ENCODE results near the gene SLC36A1.
"Not testable (repeated sequence)": the region's sequence is repeated elsewhere in the genome, so short reads cannot be mapped to it uniquely, and the experiment has no call there.

Gene SLC36A1

DNA sequence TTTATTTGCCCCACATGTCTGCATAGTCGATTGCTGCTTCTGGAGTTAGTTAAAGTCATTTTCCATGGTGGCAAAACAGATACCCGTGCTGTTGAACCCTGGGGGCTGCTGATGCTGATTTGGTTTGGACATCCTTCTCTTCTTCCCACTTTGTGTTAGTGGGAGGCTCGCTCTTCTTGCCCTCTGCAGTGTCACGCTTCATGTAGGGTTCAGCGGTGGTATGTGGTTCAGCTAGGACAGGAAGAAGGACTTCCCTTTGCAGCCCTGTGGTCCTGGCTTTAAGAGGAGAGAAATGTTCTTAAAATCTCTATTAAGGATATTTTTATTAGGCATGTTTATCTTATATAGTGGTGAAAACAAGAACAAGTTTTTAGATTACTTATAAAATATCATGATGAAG is 36.2 kb downstream of the SLC36A1 start:
- no peak for DNase-seq (ENCODE audit: low read depth in 2 of 2)

DNA sequence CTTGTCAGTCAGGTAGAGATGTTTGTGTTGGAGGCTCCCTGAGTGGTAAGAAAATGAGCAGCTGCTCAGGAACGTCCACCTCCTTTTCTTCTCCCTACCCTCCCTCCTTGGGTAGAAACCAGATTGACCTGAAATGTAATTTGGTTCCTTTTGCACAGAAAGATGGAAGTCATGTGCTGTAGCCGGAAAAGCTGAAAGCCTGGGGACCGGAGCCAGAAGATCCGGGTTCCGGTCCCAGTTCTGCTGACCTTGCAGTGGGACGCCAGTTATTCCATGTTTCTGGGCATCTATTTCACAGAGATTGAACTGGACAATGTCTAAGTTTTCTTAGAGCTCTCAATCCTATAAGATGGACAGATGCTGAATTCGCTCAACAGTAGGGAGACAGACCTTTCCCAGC is 40.1 kb downstream of the SLC36A1 start:
- no peak for DNase-seq (ENCODE audit: low read depth in 2 of 2)

DNA sequence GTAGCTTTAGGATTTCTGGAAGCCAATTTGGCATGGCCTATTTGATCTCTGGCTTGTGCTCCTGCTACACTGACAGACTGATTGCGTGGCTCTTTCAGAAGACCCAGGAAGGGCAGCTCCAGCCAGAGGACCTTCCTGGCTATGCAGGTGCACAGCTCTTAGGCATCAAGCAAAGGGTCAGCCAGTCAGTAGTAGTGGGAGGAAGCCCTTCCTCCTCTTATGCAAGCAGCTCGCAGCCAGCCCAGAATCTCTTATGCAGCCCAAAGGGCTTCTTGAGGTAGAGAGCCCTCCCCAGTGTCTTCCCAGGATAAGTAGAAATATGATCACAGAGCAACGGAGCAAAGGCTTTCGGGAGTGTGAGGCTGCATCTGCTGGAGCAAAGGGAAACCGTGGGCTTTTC is 43.2 kb downstream of the SLC36A1 start:
- no peak for DNase-seq (ENCODE audit: low read depth in 2 of 2)

DNA sequence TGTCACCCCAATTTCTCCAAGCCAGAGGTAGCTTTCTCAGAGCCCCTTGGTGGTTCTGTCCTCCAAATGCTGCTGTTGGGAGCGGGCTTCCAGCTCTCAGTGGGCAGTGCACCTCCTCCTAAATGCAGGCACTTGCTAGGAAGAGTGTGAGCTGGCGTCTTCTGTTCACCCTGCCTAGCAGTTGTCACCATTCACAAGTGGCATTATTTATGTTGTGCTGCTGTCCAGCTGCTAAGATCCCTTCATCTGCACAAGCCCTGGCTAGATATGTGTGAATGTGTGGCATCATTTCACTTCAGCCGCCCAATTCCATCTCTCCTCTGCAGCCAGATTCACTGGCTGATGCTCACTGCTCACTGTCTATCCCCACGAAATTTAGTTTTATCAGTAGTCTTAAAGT is 43.7 kb downstream of the SLC36A1 start:
- DNase-seq (ENCODE audit: low read depth in 2 of 2): no peak

DNA sequence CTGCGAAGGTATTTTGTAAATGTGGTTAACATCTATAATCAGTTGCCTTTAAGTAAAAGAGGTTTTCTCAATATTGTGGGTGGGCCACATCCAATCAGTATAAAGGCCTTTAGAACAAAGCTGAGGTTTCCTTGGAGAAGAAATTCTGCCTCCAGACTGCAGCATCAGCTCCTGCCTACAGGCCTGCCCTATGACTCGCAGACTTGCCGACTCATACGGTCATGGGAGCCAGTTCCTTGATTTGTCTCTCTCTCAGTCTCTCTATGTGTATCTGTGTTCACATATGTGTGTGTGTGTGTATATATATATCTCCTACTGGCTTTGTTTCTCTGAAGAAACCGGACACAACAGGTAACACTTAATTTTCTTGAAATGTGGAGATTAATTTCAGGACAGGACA is 45.3 kb downstream of the SLC36A1 start:
- DNase-seq (ENCODE audit: low read depth in 2 of 2): no peak

DNA sequence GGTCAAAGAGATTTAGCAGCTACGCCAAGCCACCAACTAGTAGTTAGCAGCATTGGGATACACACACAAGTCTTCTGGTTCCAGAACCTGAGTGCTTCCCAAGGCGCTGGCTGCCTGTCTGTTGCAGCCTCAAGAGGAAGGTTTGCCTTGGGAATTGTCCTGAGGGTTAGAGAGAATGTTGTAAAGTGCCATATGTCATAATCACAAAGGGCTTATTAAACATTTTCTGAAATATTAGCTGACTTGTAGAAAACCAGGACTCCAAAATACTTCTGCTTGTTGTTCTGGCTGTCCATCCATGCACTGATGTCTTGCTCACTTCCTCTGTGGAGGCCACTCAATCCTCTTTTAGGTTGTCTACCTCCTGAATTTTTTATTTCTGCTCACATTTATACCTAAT is 46.3 kb downstream of the SLC36A1 start:
- DNase-seq (ENCODE audit: low read depth in 2 of 2): no peak

DNA sequence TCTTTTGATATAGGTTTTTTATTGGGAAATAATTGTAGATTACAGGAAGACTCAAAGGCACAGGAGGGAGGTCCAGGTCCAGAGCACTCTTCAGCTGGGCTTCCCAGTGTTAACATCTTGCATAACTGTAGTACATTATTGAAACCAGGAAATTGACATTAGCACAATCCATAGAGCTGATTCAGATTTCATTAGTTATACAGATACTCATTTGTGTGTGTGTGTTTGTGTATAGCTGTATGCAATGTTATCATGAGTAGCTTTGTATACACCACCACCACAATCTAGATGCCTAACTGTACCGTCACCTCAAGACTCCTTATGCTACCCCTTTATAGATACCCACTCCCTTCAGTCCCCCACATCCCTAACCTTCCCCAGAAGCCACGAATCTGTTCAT is 47.9 kb downstream of the SLC36A1 start:
- no peak for DNase-seq (ENCODE audit: low read depth in 2 of 2)

DNA sequence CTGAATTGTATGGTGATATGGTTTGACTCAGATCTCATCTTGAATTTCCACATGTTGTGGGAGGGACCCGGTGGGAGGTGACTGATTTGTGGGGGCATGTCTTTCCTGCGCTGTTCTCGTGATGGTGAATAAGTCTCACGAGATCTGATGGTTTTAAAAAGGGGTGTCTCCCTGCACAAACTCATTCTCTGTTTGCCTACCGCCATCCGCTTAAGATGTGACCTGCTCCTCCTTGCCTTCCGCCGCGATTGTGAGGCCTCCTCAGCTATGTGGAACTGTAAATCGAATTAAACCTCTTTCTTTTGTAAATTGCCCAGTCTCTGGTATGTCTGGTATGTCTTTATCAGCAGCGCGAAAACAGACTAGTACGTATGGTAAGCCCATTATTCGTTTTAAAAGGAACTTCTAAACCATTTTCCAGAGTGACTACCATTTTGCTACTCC is 48.7 kb downstream of the SLC36A1 start:
- no peak for DNase-seq (ENCODE audit: low read depth in 2 of 2)

DNA sequence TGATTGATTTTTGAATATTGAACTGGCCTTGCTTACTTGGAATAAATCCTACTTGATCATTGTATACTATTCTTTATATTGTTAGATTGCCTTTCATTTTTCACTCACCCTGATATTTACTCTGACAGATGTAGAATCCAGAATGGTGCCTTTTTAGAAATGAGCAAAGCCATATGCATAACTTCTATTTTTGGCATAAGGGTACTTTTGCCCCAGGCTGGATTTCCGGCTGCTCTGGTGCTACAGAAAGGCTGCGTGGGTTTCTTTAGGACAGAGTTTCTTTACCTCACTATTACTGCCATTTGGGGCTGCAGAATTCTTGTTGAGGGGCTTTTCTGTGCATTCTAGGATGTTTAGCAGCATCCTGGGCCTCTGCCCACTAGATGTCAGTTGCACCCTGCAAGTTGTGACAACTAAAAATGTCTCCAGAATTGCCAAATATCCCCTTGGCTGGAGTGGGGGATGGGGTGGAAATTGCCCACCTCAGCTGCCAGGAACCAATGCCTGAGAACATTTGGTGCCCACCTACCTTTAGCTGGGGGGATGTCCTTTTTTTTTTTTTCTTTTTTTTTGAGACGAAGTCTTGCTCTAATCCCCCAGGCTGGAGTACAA is 50.1 kb downstream of the SLC36A1 start:
- DNase-seq (ENCODE audit: low read depth in 2 of 2): no peak

DNA sequence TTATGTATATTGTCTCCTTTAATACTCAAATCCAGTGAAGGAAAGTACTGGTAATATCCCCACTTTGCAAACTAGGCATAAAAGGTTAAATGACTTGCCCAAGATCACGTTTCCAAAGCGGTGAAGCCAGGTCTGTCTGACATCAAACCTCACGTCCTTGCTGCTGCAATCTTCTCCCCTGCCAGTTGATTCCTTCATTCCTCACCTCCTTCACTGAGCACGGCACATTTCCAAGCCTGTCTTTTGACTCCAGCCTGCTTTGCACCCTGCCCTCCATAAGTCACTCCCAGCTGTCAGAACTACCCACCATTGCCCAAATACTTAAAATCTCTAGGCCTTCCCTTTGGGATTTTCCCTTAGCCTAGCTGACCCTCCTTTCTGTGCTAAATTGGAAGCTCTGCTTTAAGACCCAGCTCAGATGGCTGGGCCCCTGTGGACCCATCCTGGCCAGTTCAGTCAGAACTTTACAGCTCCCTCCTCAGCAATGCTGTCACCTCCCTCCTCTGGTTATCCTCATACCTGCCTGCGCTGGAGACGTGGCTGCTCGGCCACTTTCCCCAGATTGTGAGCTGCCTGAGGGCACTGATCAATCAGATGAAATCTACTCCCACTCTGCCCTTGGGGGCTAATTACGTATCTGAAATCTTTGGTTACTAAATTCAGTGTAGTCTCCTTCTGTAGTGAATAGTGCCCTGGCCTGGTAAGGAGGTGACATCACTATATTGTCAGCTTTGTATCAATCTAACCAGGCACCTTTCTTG is 51.2 kb downstream of the SLC36A1 start:
- no peak for DNase-seq (ENCODE audit: low read depth in 2 of 2)

DNA sequence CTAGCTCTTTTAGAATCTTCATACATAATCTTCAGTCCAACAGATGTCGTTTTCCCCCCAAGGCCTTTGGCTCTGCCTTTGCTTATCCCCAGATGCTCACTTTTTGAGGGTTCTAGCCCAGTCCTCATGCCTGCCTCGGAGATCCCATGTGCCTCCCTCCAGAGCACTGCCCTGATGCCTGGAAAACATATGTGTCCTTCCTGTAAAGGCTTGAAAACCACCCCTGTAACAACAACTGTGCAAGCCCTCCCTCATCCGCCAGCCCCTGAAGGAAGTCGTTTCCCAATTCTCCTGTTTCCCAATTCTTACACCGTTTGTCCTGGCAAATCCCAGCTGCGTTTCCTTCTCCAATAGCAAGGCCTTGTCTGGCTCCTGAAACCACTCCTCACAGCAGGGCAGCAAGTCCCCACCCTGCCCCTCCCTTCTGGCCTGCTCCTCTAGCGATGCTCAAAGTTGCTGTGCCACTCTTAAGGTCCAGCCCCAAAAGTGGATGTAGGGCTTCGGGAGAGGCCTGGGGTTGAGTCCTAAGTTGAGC is 52.2 kb downstream of the SLC36A1 start:
- DNase-seq (ENCODE audit: low read depth in 2 of 2): no peak

DNA sequence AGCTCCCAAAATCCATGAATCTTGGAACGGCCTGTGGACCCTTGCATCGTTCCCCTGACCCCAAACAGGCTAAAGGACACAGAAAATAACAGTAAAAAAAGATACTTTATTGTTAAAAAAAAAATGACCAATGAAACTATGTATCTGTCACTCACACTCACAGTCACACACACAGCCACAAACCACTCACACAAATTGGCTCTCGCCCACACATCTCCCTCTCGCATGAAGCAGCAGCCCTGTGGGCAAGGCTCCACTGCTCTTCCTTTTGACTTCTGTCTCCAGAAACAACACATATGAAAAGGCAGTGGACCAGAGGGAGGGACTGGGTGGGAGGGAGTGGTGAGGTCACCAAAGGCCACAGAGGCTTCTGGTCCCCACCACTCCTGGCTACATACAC is 56.6 kb downstream of the SLC36A1 start:
- no peak for DNase-seq (ENCODE audit: low read depth in 2 of 2)

DNA sequence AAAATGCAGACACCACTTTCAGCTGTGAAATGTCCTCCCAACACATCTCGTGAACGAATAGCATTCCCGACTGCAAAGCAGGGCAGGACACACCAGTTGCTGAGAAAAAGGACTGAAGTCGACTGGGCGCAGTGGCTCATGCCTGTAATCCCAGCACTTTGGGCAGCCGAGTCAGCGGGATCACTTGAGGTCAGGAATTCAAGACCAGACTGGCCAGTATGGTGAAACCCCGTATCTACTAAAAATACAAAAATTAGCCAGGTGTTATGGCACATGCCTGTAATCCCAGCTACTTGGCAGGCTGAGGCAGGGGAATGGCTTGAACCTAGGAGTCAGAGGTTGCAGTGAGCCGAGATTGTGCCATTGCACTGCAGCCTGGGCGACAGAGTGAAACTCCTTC is 60.9 kb downstream of the SLC36A1 start:
- DNase-seq (ENCODE audit: low read depth in 2 of 2): not testable (repeated sequence)

DNA sequence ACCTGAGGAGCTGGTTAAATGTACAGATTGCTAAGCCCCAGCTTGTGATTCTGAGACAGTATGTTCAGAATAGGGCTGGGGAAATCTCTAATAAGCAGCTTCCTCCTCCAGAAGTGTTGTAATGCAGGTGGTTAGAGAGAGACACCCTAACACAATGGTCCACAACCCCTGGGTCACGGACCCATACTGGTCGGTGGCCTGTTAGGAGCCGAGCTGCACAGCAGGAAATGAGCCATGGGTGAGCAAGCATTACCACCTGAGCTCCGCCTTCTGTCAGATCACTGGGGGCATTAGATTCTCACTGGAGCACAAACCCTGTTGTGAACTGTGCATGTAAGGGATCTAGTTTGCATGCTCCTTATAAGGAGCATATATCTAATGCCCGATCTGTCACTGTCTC is 61.8 kb downstream of the SLC36A1 start:
- DNase-seq (ENCODE audit: low read depth in 2 of 2): no peak

DNA sequence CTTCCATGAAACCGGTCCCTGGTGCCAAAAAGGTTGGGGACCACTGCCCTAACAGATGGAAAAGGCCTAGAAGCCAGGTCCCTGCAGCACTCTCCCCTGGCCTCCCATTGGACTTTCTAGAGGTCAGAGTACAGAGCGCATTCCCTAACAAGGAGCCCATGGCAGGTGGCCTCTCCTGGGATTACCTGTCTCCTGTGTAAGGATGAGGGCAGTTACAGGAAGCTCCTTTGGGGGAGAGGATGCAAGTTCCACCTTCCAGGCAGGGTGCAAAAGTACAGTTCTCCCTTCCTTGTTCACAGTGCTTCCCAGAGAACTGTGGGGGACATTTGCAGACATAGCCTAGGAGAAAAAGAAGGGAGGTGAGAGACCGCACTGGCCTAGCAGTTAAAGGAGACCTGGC is 62.4 kb downstream of the SLC36A1 start:
- no peak for DNase-seq (ENCODE audit: low read depth in 2 of 2)

DNA sequence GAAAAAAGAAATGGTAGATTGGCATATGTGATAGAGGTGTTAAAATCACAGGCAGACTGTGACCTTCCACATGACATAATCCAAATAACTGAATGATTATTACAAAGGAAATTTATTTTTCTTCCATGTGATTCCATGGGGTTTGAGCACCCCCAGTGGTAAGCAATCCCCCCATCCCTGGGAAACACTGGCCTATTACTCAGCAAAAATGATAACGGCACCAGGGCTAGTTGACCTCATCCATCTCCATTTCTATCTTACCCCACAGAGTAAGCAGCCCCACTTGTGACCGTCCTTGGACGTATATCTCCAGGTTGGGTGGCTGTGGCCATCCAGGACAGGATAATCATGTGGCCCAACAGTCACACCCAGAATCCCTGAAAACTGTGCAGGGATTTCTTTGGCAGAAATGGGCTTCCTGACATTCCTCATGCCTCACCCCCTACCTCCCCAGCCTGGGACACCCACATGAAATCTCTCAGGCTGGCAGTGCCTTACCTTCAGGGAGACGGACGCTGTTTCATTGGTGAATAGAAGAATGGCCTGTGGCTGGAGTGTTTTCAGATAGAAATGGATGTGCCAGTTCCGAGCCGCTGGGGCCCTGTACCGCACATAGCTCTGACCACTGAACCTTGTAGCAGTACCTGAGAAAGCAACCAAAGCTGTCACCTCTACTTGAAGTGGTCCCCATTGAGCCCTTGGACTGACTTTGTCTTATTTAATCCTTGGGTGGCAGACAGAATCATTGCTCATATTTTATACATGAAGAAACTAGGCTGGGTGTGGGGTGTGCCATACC is 69.9 kb downstream of the SLC36A1 start:
- no peak for DNase-seq (ENCODE audit: low read depth in 2 of 2)

DNA sequence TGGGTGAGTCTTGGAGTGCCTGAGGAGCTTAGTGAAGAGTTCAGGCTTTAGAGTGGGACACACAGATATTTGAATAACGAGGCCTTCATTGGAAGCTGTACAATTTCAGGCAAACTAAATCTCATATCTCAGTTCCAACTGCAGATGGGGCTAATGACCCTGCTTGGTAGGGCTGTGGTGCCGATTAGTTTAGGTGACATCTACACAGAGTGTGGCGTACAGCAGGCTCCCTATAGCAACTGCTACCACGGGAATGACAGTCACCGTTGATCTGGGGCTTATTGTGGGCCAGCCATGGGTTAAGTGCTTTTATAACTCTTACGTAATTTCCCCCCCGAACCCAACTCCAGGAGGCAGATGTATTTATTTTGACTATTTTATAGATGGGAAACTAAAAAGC is 72.9 kb downstream of the SLC36A1 start:
- DNase-seq (ENCODE audit: low read depth in 2 of 2): no peak

DNA sequence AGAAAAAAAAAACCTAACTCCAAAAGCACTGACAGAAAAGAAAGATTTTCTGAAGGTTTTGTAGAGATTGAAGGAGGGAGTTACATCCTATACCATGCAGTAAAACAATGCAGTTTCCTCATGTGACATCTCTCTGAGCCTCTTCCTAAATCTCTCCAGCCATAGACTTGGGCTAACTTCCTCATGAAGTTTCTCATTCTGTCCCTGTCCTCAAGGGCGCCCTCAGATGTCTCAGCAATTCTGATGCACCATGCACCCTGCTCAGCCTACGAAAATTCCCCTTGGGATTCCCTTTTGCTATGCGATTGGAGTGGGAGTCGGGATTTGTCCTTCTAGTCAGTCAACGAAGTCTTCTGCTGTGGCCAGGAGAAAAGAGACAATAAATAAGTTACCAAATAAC is 74.8 kb downstream of the SLC36A1 start:
- DNase-seq (ENCODE audit: low read depth in 2 of 2): no peak

DNA sequence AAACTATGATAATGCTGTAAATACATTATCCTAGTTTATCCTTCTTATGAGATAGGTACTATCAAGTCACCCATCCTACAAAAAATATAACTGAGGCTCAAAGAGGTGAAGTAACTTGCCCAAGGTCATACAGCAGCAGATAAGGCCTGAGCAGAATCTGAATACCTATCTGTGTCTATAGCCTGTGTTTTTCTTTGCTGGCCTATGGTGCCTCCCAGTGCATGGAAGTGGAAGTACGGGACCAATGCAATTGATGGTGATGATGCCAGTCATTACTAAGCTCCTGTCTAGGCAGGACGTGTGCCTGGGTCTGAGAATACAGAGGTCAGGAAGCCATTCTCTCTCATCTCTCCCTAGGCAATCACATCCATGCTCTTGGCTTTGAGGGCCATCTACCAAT is 75.9 kb downstream of the SLC36A1 start:
- peak in 1 of 2 experiments; percentile 12 for DNase-seq (ENCODE audit: low read depth in 2 of 2)

DNA sequence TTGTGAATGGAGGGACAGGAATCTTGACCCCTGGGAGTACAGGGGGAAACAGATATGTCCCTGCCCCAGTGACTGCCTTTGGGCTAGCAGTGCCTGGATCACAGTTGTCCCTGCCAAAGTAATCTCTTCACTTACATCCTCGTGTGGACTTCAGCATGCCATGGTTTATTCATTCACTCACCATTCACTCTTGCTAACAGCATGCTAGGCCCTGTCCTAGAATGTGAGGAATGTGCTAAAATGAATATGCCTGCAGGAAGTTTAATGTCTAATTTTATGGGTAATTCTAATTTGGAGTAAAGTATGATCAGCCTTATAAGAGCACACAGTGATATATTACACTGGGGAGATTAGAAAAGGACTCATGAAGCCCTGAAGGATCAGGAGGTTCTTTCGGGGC is 80.8 kb downstream of the SLC36A1 start:
- DNase-seq (ENCODE audit: low read depth in 2 of 2): no peak

DNA sequence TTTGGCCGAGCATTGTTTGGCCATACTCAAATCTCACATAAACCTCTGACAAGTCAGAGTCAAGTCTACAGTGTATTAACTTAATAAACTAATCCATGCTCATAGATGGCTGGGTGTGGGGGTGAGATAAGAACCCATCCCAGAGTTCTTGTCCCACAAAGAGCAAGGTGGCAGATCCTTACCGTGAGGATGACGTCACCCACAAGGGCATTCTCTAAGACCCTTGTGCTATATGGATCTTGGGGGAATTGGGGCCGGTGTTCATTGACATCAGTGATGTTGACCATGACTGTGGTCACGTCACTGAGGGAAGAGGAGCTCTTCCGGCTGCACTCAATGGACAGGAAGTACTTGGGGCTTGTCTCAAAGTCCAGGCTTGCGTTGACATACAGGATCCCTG is 81.6 kb downstream of the SLC36A1 start:
- no peak for DNase-seq (ENCODE audit: low read depth in 2 of 2)

DNA sequence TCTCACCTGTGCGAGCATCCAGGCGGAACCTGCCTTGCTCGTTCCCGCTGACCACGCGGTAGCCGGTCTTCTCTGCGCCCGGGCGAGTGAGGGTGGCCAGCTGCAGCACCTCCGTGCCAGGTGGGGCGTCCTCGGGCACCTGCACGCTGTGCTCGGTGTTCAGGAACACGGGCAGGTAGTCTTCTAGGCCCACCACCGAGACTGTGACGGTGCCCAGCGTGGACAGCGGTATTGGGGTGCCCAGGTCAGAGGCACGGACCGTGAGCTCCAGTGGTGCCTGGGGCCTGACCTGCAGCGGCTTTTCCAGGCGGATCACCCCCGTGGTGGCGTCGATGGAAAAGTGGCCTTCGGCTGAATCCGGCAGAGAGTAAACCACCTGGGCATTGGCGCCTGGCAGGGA is 84.2 kb downstream of the SLC36A1 start:
- no peak for DNase-seq (ENCODE audit: low read depth in 2 of 2)

DNA sequence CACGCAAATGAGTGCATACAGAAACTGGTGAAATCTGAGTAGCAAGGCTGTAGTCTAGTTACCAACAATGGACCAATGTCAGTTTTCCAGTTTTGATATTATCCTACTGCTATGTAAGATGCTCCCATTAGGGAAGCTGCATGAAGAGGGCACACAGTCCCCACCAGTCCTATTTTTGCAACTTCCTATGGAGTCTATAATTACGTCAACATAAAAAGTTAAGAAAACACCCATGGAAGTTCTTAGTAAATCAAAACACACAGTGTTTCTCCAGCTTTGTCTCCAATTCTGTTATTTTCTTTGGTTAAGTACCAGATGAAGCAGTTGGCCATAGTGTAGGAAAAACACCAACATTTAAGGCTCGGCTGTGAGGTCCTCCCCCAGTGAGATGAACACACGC is 85.0 kb downstream of the SLC36A1 start:
- no peak for DNase-seq (ENCODE audit: low read depth in 2 of 2)
